WTC11 (cell line): ENCODE data around the gene ERC2.

Source experiments
- CTCF ChIP-seq: fragments of 200-600 bp; IDR thresholded peaks from 2 replicates; pipeline ENCODE4 v1.8.0; 2022; ENCODE audit warnings: antibody characterized with exemption
- IRF1 ChIP-seq: sonication (generic); formaldehyde crosslinking; IDR thresholded peaks from 2 replicates; pipeline ENCODE4 v1.8.0; 2023; ENCODE audit warnings: missing genetic modification reagents
- IRF2 ChIP-seq: sonication (generic); formaldehyde crosslinking; IDR thresholded peaks from 2 replicates; pipeline ENCODE4 v1.8.0; 2022; ENCODE audit warnings: low read depth, missing genetic modification reagents, borderline replicate concordance
- NFYB ChIP-seq: sonication (generic); formaldehyde crosslinking; conservative IDR thresholded peaks from 2 replicates; pipeline ENCODE4 v1.8.0; 2022; ENCODE audit warnings: low read depth, missing genetic modification reagents

GRCh38 chr3:56157693-56158362 lies 310.4 kb downstream of the ERC2 start:
- TF ChIP-seq NFYB (CRISPR knock-in tag): no peak
- TF ChIP-seq CTCF: no peak
- no peak for TF ChIP-seq IRF2 (CRISPR knock-in tag)
- no peak for TF ChIP-seq IRF1 (CRISPR knock-in tag)
